Small intestine (tissue), 7 donors: ENCODE results near the gene GCNT2. TPM values are rescaled to one million over a fixed set of nuclear protein-coding genes. Genes with fewer than 3 reads are reported as not detected.
"Not testable (repeated sequence)": the region's sequence is repeated elsewhere in the genome, so short reads cannot be mapped to it uniquely, and the experiment has no call there.

Experiments
- DNase-seq, 2 donors: peaks; one replicate each; pipeline versions ENCODE4 v3.0.0 to v3.0.0-alpha.2; 2013
- FAIRE-seq: peaks from 2 replicates; lab custom pipeline; 2012; peaks lifted over from hg19 to GRCh38; lab: Jason Lieb, UNC
- H3K27ac ChIP-seq, 3 donors: one replicate each; pipeline ENCODE4 v1.5.1; 2013; ENCODE audit warnings: low read length in 2 of 3, mild to moderate bottlenecking in 2 of 3, control low read depth in 1 of 3, inconsistent platforms in 1 of 3, low read depth in 1 of 3, moderate library complexity in 1 of 3
- H3K27me3 ChIP-seq, 3 donors: one replicate each; pipeline ENCODE4 v1.6.1; 2013; ENCODE audit warnings: low read length in 3 of 3, inconsistent platforms in 1 of 3; ENCODE audit not compliant: control insufficient read depth in 3 of 3, insufficient read depth in 3 of 3
- H3K36me3 ChIP-seq, 3 donors: one replicate each; pipeline ENCODE4 v1.6.1; 2013; ENCODE audit warnings: low read length in 3 of 3, inconsistent platforms in 1 of 3, low read depth in 1 of 3, mild to moderate bottlenecking in 1 of 3, moderate library complexity in 1 of 3; ENCODE audit not compliant: control insufficient read depth in 3 of 3, insufficient read depth in 2 of 3
- H3K4me1 ChIP-seq, 3 donors: one replicate each; pipeline ENCODE4 v1.6.1; 2013; ENCODE audit warnings: low read length in 2 of 3, inconsistent platforms in 1 of 3, low read depth in 1 of 3, mild to moderate bottlenecking in 1 of 3, moderate library complexity in 1 of 3; ENCODE audit not compliant: control insufficient read depth in 3 of 3, insufficient read depth in 2 of 3
- H3K4me3 ChIP-seq, 3 donors: one replicate each; pipeline ENCODE4 v1.5.1; 2013; ENCODE audit warnings: low read length in 3 of 3, control low read depth in 1 of 3, inconsistent platforms in 1 of 3, low read depth in 1 of 3, mild to moderate bottlenecking in 1 of 3, moderate library complexity in 1 of 3
- H3K9me3 ChIP-seq, 2 donors: one replicate each; pipeline ENCODE4 v1.6.1; 2013; ENCODE audit warnings: low read depth in 1 of 2, low read length in 1 of 2; ENCODE audit not compliant: control insufficient read depth in 2 of 2, insufficient read depth in 1 of 2
- WGBS, 3 donors: extraction: QIAGEN DNeasy Blood & Tissue Kit; methylation state at CpG; one replicate each; pipeline ENCODE4 v1.1.7; 2013; 5-methylcytosine and 5-hydroxymethylcytosine counted together
- polyA plus RNA-seq, 4 donors: library from polyadenylated mRNA; stranded (reverse) in 3 of 4; unstranded in 1 of 4; fragments of 200-250 nt in 3 of 4; fragments of 120-200 nt in 1 of 4; gene quantifications; one replicate each; pipeline versions ENCODE4 v1.2.1 to v1.2.3, GENCODE V29; 2013
- donor health status: healthy with polysubstance abuse.
- donor health status: control.
- donor health status: control.
- donor health status: Bipolar disorder and iron deficiency.
- donor health status: healthy.

The GCNT2 gene
- polyA plus RNA-seq, 4 donors: 6.5 to 39.3 (median 8.4) TPM

GRCh38 chr6:10567256-10568026, 46.3 kb downstream of the GCNT2 start:
- no peak for FAIRE-seq
- peak; percentile 80 to 90 for DNase-seq

GRCh38 chr6:10569392-10570127, 48.4 kb downstream of the GCNT2 start:
- 75 to 85% (median 82%) methylated on average over 5 of the region's 5 CpGs for WGBS, 3 donors
- H3K9me3 ChIP-seq: no peaks in the 10 kb centered on the region
- peaks cover 0 to 21% (median 0%) of the 10 kb centered on the region in 3 donors for H3K36me3 ChIP-seq
- H3K27ac ChIP-seq: peak overlapping the region in 1 of 3 donors; percentile 4
- no peak overlapping the region for H3K4me3 ChIP-seq
- DNase-seq (no peak), FAIRE-seq (no peak)
- H3K4me1 ChIP-seq: peaks cover 0 to 50% (median 7%) of the 10 kb centered on the region in 3 donors
- H3K27me3 ChIP-seq: no peaks in the 10 kb centered on the region

More at GRCh38 chr6:10567256-10568026, 46.3 kb downstream of the GCNT2 start:
- 24 to 64% (median 37%) methylated on average over 6 of the region's 6 CpGs for WGBS, 3 donors
- Histone ChIP-seq H3K27ac (peak overlapping the region; percentile 63 to 83 (median 70)), H3K9me3 (no peaks in the 10 kb centered on the region), H3K4me1 (peaks cover 0 to 41% (median 7%) of the 10 kb centered on the region in 3 donors), H3K27me3 (no peaks in the 10 kb centered on the region), H3K36me3 (peaks cover 0 to 22% (median 0%) of the 10 kb centered on the region in 3 donors), H3K4me3 (no peak overlapping the region)

- not testable (repeated sequence) for DNase-seq, H3K9me3 ChIP-seq, H3K4me1 ChIP-seq, H3K27me3 ChIP-seq, H3K27ac ChIP-seq, H3K4me3 ChIP-seq, FAIRE-seq
- WGBS, 3 donors: 85 to 97% (median 97%) methylated on average over 3 to 5 of the region's 5 CpGs
- peaks cover 0 to 20% (median 0%) of the 10 kb centered on the region in 3 donors for H3K36me3 ChIP-seq
Observed at GRCh38 chr6:10575519-10575918, 54.4 kb downstream of the GCNT2 start.

- FAIRE-seq (no peak), DNase-seq (no peak)
- Histone ChIP-seq H3K27ac (no peak overlapping the region), H3K36me3 (peaks cover 0 to 22% (median 0%) of the 10 kb centered on the region in 3 donors), H3K27me3 (no peaks in the 10 kb centered on the region), H3K4me3 (no peak overlapping the region), H3K4me1 (peaks cover 0 to 12% (median 6%) of the 10 kb centered on the region in 3 donors), H3K9me3 (no peaks in the 10 kb centered on the region)
- WGBS, 3 donors: 67 to 74% (median 68%) methylated on average over 4 of the region's 4 CpGs
Observed at GRCh38 chr6:10576226-10576625, 55.1 kb downstream of the GCNT2 start.

- no peak overlapping the region for H3K4me3 ChIP-seq
- peaks cover 0 to 22% (median 0%) of the 10 kb centered on the region in 3 donors for H3K36me3 ChIP-seq
- no peak overlapping the region for H3K27ac ChIP-seq
- H3K9me3 ChIP-seq: no peaks in the 10 kb centered on the region
- DNase-seq: no peak
- WGBS, 3 donors: 84 to 96% (median 92%) methylated on average over 8 of the region's 8 CpGs
- peaks cover 0 to 16% (median 6%) of the 10 kb centered on the region in 3 donors for H3K4me1 ChIP-seq
- H3K27me3 ChIP-seq: no peaks in the 10 kb centered on the region
- no peak for FAIRE-seq
Observed at GRCh38 chr6:10577112-10577511, 56.0 kb downstream of the GCNT2 start.

- FAIRE-seq (no peak), DNase-seq (no peak)
- 96 to 97% (median 97%) methylated on average over 5 of the region's 5 CpGs for WGBS, 3 donors
- no peak overlapping the region for H3K27ac ChIP-seq
- H3K27me3 ChIP-seq: no peaks in the 10 kb centered on the region
- no peaks in the 10 kb centered on the region for H3K9me3 ChIP-seq
- H3K36me3 ChIP-seq: peaks cover 0 to 18% (median 0%) of the 10 kb centered on the region in 3 donors
- H3K4me1 ChIP-seq: peaks cover 0 to 17% (median 6%) of the 10 kb centered on the region in 3 donors
- no peak overlapping the region for H3K4me3 ChIP-seq
Observed at GRCh38 chr6:10578723-10579122, 57.6 kb downstream of the GCNT2 start.

- Histone ChIP-seq H3K9me3 (no peaks in the 10 kb centered on the region), H3K27ac (no peak overlapping the region)
- WGBS, 3 donors: 19 to 61% (median 48%) methylated on average over 4 of the region's 4 CpGs
Observed at GRCh38 chr6:10579803-10580202, 58.7 kb downstream of the GCNT2 start.

GRCh38 chr6:10580570-10580969, 59.4 kb downstream of the GCNT2 start:
- no peaks in the 10 kb centered on the region for H3K27me3 ChIP-seq
- no peaks in the 10 kb centered on the region for H3K9me3 ChIP-seq
- FAIRE-seq (no peak), DNase-seq (no peak)
- H3K36me3 ChIP-seq: peaks cover 0 to 15% (median 0%) of the 10 kb centered on the region in 3 donors
- peaks cover 0 to 27% (median 6%) of the 10 kb centered on the region in 3 donors for H3K4me1 ChIP-seq
- WGBS, 3 donors: 35 to 65% (median 53%) methylated on average over 7 of the region's 7 CpGs
- no peak overlapping the region for H3K4me3 ChIP-seq
- no peak overlapping the region for H3K27ac ChIP-seq

More at GRCh38 chr6:10579803-10580202, 58.7 kb downstream of the GCNT2 start:
- no peak for FAIRE-seq
- Histone ChIP-seq H3K27me3 (no peaks in the 10 kb centered on the region), H3K4me3 (no peak overlapping the region), H3K4me1 (peaks cover 0 to 23% (median 6%) of the 10 kb centered on the region in 3 donors), H3K36me3 (peaks cover 0 to 14% (median 0%) of the 10 kb centered on the region in 3 donors)
- peak in 1 of 2 donors; percentile 26 for DNase-seq
